Measurements from ENCODE around the gene SPECC1L.

SPECC1L gene, protein sequence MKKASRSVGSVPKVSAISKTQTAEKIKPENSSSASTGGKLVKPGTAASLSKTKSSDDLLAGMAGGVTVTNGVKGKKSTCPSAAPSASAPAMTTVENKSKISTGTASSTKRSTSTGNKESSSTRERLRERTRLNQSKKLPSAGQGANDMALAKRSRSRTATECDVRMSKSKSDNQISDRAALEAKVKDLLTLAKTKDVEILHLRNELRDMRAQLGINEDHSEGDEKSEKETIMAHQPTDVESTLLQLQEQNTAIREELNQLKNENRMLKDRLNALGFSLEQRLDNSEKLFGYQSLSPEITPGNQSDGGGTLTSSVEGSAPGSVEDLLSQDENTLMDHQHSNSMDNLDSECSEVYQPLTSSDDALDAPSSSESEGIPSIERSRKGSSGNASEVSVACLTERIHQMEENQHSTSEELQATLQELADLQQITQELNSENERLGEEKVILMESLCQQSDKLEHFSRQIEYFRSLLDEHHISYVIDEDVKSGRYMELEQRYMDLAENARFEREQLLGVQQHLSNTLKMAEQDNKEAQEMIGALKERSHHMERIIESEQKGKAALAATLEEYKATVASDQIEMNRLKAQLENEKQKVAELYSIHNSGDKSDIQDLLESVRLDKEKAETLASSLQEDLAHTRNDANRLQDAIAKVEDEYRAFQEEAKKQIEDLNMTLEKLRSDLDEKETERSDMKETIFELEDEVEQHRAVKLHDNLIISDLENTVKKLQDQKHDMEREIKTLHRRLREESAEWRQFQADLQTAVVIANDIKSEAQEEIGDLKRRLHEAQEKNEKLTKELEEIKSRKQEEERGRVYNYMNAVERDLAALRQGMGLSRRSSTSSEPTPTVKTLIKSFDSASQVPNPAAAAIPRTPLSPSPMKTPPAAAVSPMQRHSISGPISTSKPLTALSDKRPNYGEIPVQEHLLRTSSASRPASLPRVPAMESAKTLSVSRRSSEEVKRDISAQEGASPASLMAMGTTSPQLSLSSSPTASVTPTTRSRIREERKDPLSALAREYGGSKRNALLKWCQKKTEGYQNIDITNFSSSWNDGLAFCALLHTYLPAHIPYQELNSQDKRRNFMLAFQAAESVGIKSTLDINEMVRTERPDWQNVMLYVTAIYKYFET

DNA sequence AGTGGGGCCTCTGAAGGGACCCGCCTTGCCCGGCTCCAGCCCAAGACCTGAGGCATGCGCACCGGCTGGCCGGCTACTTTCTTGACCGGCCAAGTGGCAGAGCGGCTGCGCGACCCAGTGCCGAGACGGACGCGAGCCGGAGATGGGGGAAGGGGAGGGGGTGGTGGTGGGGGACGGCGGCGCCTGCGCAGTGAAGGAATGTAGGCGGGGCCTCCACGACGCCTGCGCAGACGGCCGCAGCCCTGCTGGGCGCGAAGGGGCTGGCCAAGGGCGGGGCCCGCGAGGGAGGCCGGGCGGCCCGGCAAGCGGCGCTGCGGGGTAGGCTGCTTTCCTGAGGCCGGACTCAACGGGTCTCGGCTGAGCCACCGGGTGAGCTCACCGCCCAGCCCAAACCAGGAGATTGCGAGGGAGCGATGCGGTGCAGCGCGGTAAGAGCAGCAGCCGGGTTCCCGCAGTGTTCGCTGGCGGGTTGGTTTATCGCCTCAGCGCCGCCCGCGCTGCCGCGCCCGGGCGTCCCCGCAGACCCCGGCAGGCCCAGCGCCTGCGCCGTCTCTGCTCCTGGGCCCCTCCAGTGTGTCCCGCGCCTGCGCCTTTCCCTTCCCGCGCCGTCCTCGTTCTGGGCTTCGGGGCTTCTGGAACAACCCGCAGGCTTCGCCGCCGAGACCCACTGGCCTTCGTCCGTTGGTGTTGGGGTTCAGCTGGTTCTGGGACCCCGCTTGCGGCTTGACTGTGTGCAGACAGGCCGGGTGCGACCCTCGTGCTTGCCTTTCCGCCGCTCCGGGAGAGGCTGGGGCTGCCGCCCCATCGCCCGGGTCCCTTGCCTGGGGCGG lies at the start of gene SPECC1L:
Gene SPECC1L, plus strand, starts transcription at position 276 of the 830 bp plus-strand sequence. CDS start 31,401 bp downstream, outside the sequence.
- Histone ChIP-seq H3K4me2 (ENCODE audit: low read depth, low read length, poor library complexity, severe bottlenecking) (peak within 1 kb of the TSS; percentile 78), H3K9ac (ENCODE audit: low read depth, low read length, poor library complexity, severe bottlenecking) (peak within 1 kb of the TSS; percentile 95), H3K4me3 (ENCODE audit: low read length, poor library complexity, severe bottlenecking) (peak within 1 kb of the TSS; percentile 81), H3K27me3 (ENCODE audit: insufficient read depth, low read length, poor library complexity, severe bottlenecking) (no peaks in the 10 kb centered on the region), H3K36me3 (ENCODE audit: insufficient read depth, low read length) (no peaks in the 10 kb centered on the region), H4K20me1 (ENCODE audit: insufficient read depth, low read length, poor library complexity, severe bottlenecking) (peaks cover 35% of the 10 kb centered on the region), H3F3A (ENCODE audit: low read depth) (no peaks in the 10 kb centered on the region), H3K79me2 (ENCODE audit: insufficient read depth, low read length) (peaks cover 47% of the 10 kb centered on the region), H2AFZ (ENCODE audit: low read length) (peak within 1 kb of the TSS; percentile 91), H3K9me3 (ENCODE audit: insufficient read depth, low read depth, low read length) (no peaks in the 10 kb centered on the region), H3K9me2 (replicated peaks; ENCODE audit: low read depth, low read length) (no peaks in the 10 kb centered on the region), H3K4me1 (ENCODE audit: insufficient read depth, low read length, poor library complexity, severe bottlenecking) (peaks cover 27% of the 10 kb centered on the region)
- TF ChIP-seq EZH2phosphoT487 (IDR thresholded peaks at IDR 0.05; ENCODE audit: borderline replicate concordance), result no peak
- TF ChIP-seq, protein P1, sequence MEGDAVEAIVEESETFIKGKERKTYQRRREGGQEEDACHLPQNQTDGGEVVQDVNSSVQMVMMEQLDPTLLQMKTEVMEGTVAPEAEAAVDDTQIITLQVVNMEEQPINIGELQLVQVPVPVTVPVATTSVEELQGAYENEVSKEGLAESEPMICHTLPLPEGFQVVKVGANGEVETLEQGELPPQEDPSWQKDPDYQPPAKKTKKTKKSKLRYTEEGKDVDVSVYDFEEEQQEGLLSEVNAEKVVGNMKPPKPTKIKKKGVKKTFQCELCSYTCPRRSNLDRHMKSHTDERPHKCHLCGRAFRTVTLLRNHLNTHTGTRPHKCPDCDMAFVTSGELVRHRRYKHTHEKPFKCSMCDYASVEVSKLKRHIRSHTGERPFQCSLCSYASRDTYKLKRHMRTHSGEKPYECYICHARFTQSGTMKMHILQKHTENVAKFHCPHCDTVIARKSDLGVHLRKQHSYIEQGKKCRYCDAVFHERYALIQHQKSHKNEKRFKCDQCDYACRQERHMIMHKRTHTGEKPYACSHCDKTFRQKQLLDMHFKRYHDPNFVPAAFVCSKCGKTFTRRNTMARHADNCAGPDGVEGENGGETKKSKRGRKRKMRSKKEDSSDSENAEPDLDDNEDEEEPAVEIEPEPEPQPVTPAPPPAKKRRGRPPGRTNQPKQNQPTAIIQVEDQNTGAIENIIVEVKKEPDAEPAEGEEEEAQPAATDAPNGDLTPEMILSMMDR (conservative IDR thresholded peaks at IDR 0.05; ENCODE audit: low read length), result peak; percentile 19; the same call in 1 of the 2 replicates

DNA sequence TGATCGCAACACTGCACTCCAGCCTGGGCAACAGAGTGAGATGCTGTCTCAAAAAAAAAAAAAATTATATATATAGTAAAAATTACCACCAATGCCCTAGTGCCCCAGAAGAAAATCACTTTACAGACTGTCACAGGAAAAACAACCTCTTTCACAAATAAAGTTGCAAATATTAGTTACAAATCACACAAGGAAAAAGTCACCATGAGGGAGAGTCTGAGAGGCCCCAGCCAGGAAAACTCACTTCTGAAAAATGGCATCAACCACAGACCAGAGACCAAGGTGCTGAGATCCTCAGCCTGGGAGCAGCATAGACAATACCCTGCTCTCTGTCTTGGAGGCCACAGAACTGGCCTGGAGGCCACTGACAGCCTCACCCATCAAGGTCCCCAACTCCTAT lies 46.2 kb upstream of the SPECC1L start:
- Histone ChIP-seq H3K27me3 (ENCODE audit: insufficient read depth, low read length, poor library complexity, severe bottlenecking) (no peaks in the 10 kb centered on the region), H3K4me3 (ENCODE audit: low read length, poor library complexity, severe bottlenecking) (no peak overlapping the region), H3K9ac (ENCODE audit: low read depth, low read length, poor library complexity, severe bottlenecking) (no peak overlapping the region), H3F3A (ENCODE audit: low read depth) (no peaks in the 10 kb centered on the region), H3K79me2 (ENCODE audit: insufficient read depth, low read length) (no peaks in the 10 kb centered on the region), H3K4me1 (ENCODE audit: insufficient read depth, low read length, poor library complexity, severe bottlenecking) (no peaks in the 10 kb centered on the region), H3K36me3 (ENCODE audit: insufficient read depth, low read length) (no peaks in the 10 kb centered on the region), H3K4me2 (ENCODE audit: low read depth, low read length, poor library complexity, severe bottlenecking) (no peak overlapping the region), H4K20me1 (ENCODE audit: insufficient read depth, low read length, poor library complexity, severe bottlenecking) (no peaks in the 10 kb centered on the region), H3K9me2 (replicated peaks; ENCODE audit: low read depth, low read length) (no peaks in the 10 kb centered on the region), H3K9me3 (ENCODE audit: insufficient read depth, low read depth, low read length) (no peaks in the 10 kb centered on the region), H2AFZ (ENCODE audit: low read length) (no peak overlapping the region)
- TF ChIP-seq EZH2phosphoT487 (IDR thresholded peaks at IDR 0.05; ENCODE audit: borderline replicate concordance), result no peak
- TF ChIP-seq, protein P1 (conservative IDR thresholded peaks at IDR 0.05; ENCODE audit: low read length), result no peak

Data from Loucy (cell line).